T-helper 1 cell treated with Interleukin-12 subunit alpha and Interleukin-12 subunit beta and Interleukin-4 antibody, amounts not matched to agents 30 μg/mL and 1 μg/mL, for 36 hours (primary cell): ENCODE data around the gene CFAP92.

Experiments used
- H3K27ac Mint-ChIP-seq: one replicate; pipeline ENCODE4 v1.8.0; 2021; ENCODE audit warnings: mild to moderate bottlenecking, mixed read lengths
- H3K27me3 Mint-ChIP-seq: one replicate; pipeline ENCODE4 v1.8.0; 2021; ENCODE audit warnings: low read depth, mixed read lengths
- H3K36me3 Mint-ChIP-seq: one replicate; pipeline ENCODE4 v1.8.0; 2021; ENCODE audit warnings: low read depth, mixed read lengths
- H3K4me1 Mint-ChIP-seq: one replicate; pipeline ENCODE4 v1.8.0; 2021; ENCODE audit warnings: low read depth, mixed read lengths
- H3K4me3 Mint-ChIP-seq: one replicate; pipeline ENCODE4 v1.8.0; 2021; ENCODE audit warnings: mild to moderate bottlenecking, moderate library complexity, mixed read lengths
- H3K9me3 Mint-ChIP-seq: one replicate; pipeline ENCODE4 v1.8.0; 2021; ENCODE audit warnings: mixed read lengths

Gene CFAP92

DNA sequence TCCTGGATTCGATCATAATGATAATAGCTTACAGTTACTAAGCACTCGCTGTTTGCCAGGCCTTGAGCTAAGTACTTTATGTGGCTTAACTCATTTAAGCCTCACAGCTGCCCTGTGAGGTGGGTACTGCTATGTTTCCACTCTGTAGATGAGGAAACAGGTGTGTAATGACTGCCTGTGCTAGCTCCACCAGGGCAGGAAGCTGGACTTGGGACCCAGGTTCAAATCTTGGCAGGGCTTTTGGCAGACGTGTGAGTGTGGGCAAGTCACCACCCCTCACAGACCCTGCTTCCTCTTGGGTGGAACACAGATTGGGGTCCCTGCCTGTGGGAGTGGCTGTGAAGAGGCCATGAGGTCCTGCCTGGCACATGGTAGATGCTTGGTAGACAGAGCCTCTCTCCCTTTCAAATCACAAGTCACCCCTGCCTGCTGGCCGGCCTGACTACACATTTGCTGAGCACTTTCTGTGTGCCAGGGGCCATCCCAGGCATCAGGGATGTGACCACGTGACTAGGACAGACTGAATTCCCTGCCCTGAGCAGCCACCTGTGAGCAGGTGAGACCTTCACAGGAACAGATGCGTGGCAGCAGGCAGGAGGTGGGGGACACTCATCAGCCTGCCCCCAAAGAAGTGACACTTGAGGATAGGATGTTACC lies 10.9 kb upstream of the CFAP92 start:
- Mint-ChIP-seq H3K27ac (no peak overlapping the region), H3K4me3 (no peak overlapping the region), H3K36me3 (peaks cover 5% of the 10 kb centered on the region), H3K27me3 (peaks cover 45% of the 10 kb centered on the region), H3K4me1 (peaks cover 30% of the 10 kb centered on the region), H3K9me3 (no peaks in the 10 kb centered on the region)

DNA sequence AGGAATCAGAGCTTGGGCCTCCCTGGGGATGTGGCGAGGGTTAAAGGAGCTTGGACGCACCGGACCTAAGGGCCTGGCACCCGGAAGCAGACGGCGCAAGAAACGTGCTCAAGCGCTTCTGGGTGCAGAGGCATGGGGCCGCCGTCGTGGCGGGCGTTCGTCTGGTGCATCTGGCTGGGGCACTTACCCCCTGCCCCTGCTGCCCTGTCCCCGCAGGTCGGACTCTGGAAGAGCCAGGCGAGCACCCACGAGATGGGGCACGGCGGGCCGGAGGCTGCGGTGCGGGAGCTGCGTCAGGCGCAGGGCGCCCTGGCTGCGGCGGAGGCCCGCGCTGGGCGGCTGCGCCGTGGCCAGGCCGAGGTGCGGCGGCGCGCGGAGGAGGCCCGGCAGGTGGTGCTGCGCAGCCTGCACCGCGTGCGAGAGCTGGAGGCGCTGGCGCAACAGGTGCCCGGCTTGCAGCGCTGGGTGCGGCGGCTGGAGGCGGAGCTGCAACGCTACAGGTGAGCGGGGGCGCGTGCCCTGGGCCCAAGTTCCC lies 9.8 kb upstream of the CFAP92 start:
- H3K27me3 Mint-ChIP-seq, result peaks cover 51% of the 10 kb centered on the region
- H3K4me3 Mint-ChIP-seq, result peak overlapping the region; percentile 51
- H3K36me3 Mint-ChIP-seq, result peaks cover 5% of the 10 kb centered on the region
- peaks cover 33% of the 10 kb centered on the region for H3K4me1 Mint-ChIP-seq
- H3K9me3 Mint-ChIP-seq, result no peaks in the 10 kb centered on the region
- no peak overlapping the region for H3K27ac Mint-ChIP-seq

DNA sequence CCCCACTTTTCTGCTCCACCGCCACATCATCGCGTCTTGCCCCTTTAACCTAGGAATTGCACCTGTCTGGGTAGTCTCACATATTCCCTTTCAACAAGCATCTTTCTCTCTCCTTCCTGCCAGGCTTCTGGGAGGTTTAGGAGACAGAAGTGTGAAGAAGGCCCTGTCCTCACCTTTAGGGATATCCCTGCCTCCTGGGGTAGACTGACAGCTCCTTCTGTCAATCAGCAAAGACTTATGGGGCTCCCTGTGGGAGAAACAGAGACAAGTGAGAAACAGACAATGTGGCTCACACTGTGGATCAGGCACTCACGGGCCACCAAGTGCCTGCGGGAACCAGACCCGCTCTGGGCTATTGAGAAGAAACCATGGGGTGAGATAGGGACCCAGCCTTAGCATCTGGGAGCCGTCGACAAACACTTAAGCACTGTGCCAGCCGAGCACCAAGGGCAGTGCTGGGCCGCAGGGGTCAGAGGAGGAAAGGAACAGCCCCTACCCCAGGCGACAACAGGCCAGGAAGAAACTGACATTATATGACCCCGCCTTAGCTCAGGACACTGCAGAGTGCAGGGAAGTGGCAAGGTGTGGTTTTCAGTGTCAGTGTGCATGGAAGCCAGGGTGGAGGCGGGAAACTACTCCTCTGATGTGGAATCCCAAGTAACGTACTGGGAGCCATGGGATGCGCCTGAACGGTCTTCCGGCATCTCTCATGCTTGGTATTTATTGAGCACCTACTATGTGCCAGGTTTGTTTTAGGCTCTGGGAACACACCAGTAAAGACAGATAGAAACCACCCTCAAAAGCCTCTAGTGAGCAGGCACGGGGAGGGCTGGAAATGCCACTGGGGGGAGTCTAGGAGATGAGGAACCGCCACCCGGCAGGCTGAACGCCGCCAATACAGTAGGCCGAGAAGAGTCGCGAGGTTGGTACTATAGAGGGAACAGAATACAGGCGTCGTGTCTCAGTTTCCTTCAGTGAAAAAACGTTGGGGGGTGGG lies 9.0 kb upstream of the CFAP92 start:
- Mint-ChIP-seq H3K4me1 (peaks cover 35% of the 10 kb centered on the region), H3K4me3 (peak overlapping the region; percentile 73), H3K27me3 (peaks cover 57% of the 10 kb centered on the region), H3K9me3 (no peaks in the 10 kb centered on the region), H3K36me3 (peaks cover 5% of the 10 kb centered on the region), H3K27ac (no peak overlapping the region)

DNA sequence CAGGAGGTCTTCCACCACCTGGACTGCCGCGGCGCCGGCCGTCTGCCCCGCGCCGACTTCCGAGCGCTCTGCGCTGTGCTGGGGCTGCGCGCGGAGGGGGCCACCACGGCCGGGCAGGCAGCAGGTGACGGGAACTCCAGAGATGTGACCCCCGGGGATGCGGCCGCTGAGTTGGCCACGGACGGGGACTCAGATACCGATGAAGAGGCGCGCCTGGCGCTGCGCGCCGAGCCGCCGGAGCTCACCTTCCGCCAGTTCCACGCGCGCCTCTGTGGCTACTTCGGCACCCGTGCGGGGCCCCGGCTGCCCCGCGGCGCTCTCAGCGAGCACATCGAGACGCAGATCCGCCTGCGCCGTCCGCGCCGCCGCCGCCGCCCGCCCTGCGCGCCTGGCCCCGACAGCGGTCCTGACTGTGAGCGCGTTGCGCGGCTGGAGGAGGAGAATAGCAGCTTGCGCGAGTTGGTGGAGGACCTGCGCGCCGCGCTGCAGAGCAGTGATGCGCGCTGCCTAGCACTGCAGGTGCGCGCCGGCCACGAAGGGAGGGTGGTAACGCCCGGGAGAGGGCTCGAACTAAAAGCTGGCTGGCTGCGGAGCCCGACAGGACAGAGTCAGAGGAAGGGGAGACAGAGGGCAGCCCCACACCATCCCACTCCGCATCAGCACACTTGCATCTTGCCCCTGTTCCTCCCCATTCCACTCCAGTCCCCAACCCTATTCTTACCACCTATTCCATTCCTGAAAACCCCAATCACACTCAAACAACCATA lies 8.1 kb upstream of the CFAP92 start:
- Mint-ChIP-seq H3K27ac (no peak overlapping the region), H3K4me1 (peaks cover 35% of the 10 kb centered on the region), H3K36me3 (peaks cover 5% of the 10 kb centered on the region), H3K27me3 (peaks cover 52% of the 10 kb centered on the region), H3K9me3 (no peaks in the 10 kb centered on the region), H3K4me3 (peak overlapping the region; percentile 73)

DNA sequence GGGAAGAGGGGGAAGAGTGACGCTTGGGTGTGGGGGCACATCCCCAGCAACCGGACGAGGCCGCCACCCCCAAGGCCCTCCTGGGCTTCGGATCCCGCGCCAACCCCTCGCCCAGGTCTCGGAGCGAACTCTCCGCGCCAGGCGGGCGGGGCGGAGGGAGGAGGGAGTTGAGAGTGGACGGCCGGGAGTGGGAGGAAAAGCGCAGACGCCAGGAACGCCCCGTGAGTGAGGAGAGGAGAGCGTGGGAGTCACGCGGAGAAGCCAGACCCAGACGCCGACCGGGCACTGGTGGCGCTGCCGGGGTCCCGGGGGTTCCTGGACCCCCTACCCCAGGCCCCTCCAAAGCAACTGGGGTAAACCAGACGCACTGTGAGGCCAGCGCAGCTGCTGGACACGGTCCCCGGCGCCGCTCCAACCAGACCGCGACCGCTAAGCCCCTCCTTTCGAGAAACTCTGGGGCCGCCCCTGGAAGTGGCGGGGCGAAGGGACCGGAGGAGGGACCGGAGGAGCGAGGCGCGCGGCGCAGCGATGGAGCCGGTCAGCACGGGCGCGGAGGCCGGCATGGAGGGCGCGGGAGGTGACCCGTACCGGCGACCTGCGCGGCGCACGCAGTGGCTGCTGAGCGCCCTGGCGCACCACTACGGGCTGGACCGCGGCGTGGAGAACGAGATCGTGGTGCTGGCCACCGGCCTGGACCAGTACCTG lies 7.4 kb upstream of the CFAP92 start, which contains the start of gene EFCC1:
Gene EFCC1 (plus strand): TSS at position 204 of the 705 bp plus-strand sequence. CDS start 325 bp downstream, at position 529.
- H3K9me3 Mint-ChIP-seq, result no peaks in the 10 kb centered on the region
- peaks cover 5% of the 10 kb centered on the region for H3K36me3 Mint-ChIP-seq
- no peak within 1 kb of the TSS for H3K27ac Mint-ChIP-seq
- peaks cover 33% of the 10 kb centered on the region for H3K4me1 Mint-ChIP-seq
- H3K4me3 Mint-ChIP-seq, result peak within 1 kb of the TSS; percentile 73
- H3K27me3 Mint-ChIP-seq, result peaks cover 52% of the 10 kb centered on the region

DNA sequence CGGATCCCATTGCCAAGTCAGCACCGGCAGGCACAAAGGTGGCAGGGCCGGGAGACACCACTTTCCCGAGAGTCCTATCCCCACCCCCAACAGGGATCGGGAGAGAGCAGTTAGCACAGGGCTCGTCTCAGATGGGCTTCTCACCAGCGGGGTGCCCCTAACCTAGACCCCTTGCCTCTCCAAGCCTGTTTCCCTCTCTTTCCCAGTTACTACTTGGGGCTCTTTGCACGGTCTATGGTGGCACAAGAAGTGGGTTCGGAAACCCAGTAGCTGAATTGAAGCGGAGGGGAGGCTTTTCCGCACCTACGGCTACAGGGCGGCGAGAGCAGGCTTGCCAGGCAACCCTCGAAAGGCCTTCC lies 6.8 kb upstream of the CFAP92 start:
- H3K9me3 Mint-ChIP-seq, result no peaks in the 10 kb centered on the region
- no peak overlapping the region for H3K27ac Mint-ChIP-seq
- H3K27me3 Mint-ChIP-seq, result peaks cover 52% of the 10 kb centered on the region
- no peak overlapping the region for H3K4me3 Mint-ChIP-seq
- peaks cover 33% of the 10 kb centered on the region for H3K4me1 Mint-ChIP-seq
- H3K36me3 Mint-ChIP-seq, result peaks cover 5% of the 10 kb centered on the region

DNA sequence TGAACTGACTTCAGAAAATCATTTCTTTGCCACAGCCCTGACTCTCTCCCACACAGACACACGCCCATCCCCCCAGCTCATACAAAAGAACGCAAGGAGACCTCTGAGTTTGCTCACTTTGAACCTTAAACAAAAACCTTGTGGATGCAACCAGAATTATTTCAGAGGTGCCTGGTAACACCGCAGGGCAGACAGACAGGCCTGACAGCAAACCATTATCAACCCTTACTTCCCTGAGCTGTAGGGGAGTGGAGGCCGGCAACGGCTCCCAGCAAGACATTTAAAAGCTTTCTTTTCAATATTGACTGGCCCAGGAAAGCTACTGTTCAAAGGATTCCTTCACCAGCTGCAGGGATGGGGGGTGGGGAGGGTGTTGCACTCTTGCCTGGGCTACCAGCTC lies 5.2 kb upstream of the CFAP92 start:
- no peak overlapping the region for H3K4me3 Mint-ChIP-seq
- H3K9me3 Mint-ChIP-seq, result no peaks in the 10 kb centered on the region
- H3K4me1 Mint-ChIP-seq, result peaks cover 33% of the 10 kb centered on the region
- no peak overlapping the region for H3K27ac Mint-ChIP-seq
- peaks cover 47% of the 10 kb centered on the region for H3K27me3 Mint-ChIP-seq
- H3K36me3 Mint-ChIP-seq, result no peaks in the 10 kb centered on the region

DNA sequence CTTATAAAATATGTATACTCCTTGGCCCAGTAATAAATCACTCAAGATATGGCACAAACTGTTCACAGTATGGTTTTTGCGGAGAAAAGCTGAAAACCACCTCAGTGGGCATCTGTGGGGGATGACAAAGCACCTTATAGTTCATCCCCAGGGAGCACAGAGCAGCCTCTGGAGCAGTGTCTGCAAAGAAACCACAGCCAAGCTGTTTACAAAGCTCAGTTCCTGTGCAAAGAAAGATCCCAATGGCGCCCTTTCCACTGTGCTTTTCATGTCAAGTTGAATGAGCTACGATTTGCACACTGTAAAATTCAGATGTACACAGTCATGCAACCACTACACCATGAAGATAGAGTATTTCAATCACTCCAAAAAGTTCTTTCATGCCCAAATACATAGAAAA lies 4.7 kb upstream of the CFAP92 start:
- Mint-ChIP-seq H3K4me1 (peaks cover 33% of the 10 kb centered on the region), H3K9me3 (no peaks in the 10 kb centered on the region), H3K27me3 (peaks cover 45% of the 10 kb centered on the region), H3K36me3 (no peaks in the 10 kb centered on the region), H3K27ac (no peak overlapping the region), H3K4me3 (no peak overlapping the region)

DNA sequence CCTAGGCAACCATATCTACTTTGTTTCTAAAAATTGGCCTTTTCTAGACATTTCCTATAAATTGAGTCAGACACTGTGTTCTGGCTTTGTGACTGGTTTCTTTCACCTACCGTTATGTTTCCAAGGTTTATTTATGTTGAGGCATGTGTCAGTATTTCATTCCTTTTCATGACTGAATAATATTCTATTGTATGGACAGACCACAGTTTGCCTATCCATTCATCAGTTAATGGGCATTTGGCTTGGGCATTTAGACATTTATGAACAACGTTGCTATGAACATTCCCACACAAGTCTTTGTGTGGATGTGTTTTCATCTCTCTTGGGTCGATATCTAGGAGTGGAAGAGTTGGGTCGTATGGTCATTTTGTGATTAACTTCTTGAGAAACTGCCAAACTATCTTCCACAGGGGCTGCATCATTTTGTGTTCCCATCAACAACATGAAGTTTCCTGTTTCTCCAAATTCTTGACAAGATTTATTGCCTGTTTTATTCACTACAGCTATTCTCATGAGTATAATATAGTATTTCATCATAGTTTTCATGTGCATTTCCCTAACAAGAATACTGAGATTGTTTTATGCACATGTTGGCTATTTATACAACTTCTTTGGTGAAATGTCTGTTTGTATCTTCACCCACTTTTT lies 3.7 kb upstream of the CFAP92 start:
- Mint-ChIP-seq H3K9me3 (no peaks in the 10 kb centered on the region), H3K4me1 (peaks cover 30% of the 10 kb centered on the region)

DNA sequence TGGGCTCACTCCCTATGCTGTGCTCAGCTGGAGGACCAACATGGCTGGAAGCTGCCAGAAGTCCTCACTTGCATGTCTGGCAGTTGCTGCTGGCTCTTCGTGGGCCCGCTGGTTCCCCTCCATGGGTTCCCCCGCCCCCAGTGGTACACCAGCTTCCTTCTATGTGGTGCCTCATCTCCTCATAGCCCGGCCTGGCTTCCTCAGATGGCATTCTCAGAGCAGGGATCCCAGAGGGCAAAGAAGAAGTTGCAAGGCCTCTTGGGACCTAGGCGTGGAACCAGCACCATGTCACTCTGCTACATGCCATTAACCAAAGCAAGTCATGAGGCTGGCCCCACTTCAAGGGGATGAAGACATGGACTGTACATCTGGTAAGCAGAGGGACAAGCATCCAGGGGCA lies 2.9 kb upstream of the CFAP92 start:
- H3K4me3 Mint-ChIP-seq, result no peak overlapping the region
- peaks cover 29% of the 10 kb centered on the region for H3K27me3 Mint-ChIP-seq
- no peaks in the 10 kb centered on the region for H3K36me3 Mint-ChIP-seq
- peaks cover 25% of the 10 kb centered on the region for H3K4me1 Mint-ChIP-seq
- H3K27ac Mint-ChIP-seq, result no peak overlapping the region
- no peaks in the 10 kb centered on the region for H3K9me3 Mint-ChIP-seq

More for the DNA sequence above, 3.7 kb upstream of the CFAP92 start:
- H3K27ac Mint-ChIP-seq, result no peak overlapping the region
- no peaks in the 10 kb centered on the region for H3K36me3 Mint-ChIP-seq
- H3K27me3 Mint-ChIP-seq, result peaks cover 35% of the 10 kb centered on the region
- no peak overlapping the region for H3K4me3 Mint-ChIP-seq

DNA sequence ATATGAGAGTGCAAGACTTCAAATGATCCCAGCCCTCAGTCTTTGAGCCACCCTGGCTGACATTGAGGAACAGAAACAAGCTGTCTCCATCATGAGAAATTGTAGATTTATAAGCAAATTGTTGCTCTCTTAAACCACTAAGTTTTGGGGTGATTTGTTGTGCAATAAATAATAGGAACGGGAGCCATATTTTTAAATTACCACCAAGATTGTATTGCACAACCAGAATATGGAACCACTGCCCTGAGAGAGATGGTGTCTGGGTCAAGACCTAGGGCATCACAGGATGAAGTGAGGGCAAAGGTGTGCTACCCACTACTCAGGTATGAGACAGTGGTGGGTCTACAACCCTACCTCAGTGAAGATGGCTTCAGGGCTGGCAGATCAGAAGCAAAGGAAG lies 2.3 kb upstream of the CFAP92 start:
- H3K9me3 Mint-ChIP-seq, result no peaks in the 10 kb centered on the region
- peaks cover 29% of the 10 kb centered on the region for H3K27me3 Mint-ChIP-seq
- H3K4me1 Mint-ChIP-seq, result peaks cover 25% of the 10 kb centered on the region
- no peak overlapping the region for H3K4me3 Mint-ChIP-seq
- no peaks in the 10 kb centered on the region for H3K36me3 Mint-ChIP-seq
- no peak overlapping the region for H3K27ac Mint-ChIP-seq

DNA sequence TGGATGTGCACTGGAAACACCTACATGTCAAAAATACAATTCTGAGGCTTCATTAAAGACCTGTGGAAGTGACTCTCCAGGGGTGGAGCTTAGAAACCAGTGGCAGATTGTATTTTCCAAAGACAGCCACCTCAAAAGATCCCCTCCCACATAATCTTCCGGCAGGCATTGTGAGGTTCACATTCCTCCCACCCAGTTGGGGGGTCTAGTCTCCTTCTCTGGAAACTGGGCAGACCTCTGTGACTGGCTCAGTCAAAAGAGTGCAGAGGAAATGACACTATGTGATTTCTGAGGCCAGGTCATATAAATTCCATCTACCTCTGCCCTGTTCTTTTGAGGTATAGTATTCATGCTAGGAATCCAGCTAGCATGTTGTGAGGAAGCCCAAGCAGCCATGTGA lies 1.9 kb upstream of the CFAP92 start:
- Mint-ChIP-seq H3K4me1 (peaks cover 25% of the 10 kb centered on the region), H3K36me3 (no peaks in the 10 kb centered on the region), H3K9me3 (no peaks in the 10 kb centered on the region), H3K4me3 (no peak overlapping the region), H3K27me3 (peaks cover 26% of the 10 kb centered on the region), H3K27ac (no peak overlapping the region)
